HEK293 (cell line): ENCODE measurements around the gene RAB40C.
A peak's percentile ranks its signal among the peaks of the same experiment; 100 is the strongest.

Source experiments
- GLI4 ChIP-seq: fragments of 450-650 bp; formaldehyde crosslinking; IDR thresholded peaks from 2 replicates; pipeline ENCODE4 v1.5.1; 2016; ENCODE audit warnings: missing biosample characterization, missing genetic modification characterization
- REST ChIP-seq: fragments of 450-650 bp; formaldehyde crosslinking; IDR thresholded peaks from 2 replicates; pipeline ENCODE4 v1.5.1; 2016; ENCODE audit warnings: missing biosample characterization, missing genetic modification characterization
- SALL2 ChIP-seq: fragments of 450-650 bp; formaldehyde crosslinking; IDR thresholded peaks from 2 replicates; pipeline ENCODE4 v1.5.0; 2017; ENCODE audit warnings: missing biosample characterization, mild to moderate bottlenecking, missing genetic modification characterization, borderline replicate concordance
- YY1 ChIP-seq: fragments of 450-650 bp; formaldehyde crosslinking; IDR thresholded peaks from 2 replicates; pipeline ENCODE4 v1.5.1; 2018; ENCODE audit warnings: missing biosample characterization, missing genetic modification characterization
- ZBTB1 ChIP-seq: fragments of 450-650 bp; formaldehyde crosslinking; IDR thresholded peaks from 2 replicates; pipeline ENCODE4 v1.5.1; 2016; ENCODE audit warnings: missing biosample characterization, missing genetic modification characterization
- ZBTB44 ChIP-seq: fragments of 450-650 bp; IDR thresholded peaks from 2 replicates; pipeline ENCODE4 v1.5.1; 2018; ENCODE audit warnings: missing biosample characterization, mild to moderate bottlenecking, missing genetic modification characterization
- ZNF114 ChIP-seq: fragments of 450-650 bp; formaldehyde crosslinking; IDR thresholded peaks from 2 replicates; pipeline ENCODE4 v1.5.0; 2017; ENCODE audit warnings: missing biosample characterization, missing genetic modification characterization
- ZNF121 ChIP-seq: fragments of 450-650 bp; formaldehyde crosslinking; IDR thresholded peaks from 2 replicates; pipeline ENCODE4 v1.5.1; 2016; ENCODE audit warnings: missing biosample characterization, missing genetic modification characterization
- ZNF362 ChIP-seq: fragments of 450-650 bp; formaldehyde crosslinking; IDR thresholded peaks from 2 replicates; pipeline ENCODE4 v1.5.1; 2016; ENCODE audit warnings: missing biosample characterization, missing genetic modification characterization
- ZNF416 ChIP-seq: fragments of 450-650 bp; formaldehyde crosslinking; IDR thresholded peaks from 2 replicates; pipeline ENCODE4 v1.5.1; 2016; ENCODE audit warnings: missing biosample characterization, missing genetic modification characterization
- ZNF701 ChIP-seq: fragments of 450-650 bp; formaldehyde crosslinking; IDR thresholded peaks from 2 replicates; pipeline ENCODE4 v1.5.1; 2016; ENCODE audit warnings: missing biosample characterization, missing genetic modification characterization
- ZSCAN4 ChIP-seq: fragments of 450-650 bp; formaldehyde crosslinking; IDR thresholded peaks from 2 replicates; pipeline ENCODE4 v1.5.1; 2017; ENCODE audit warnings: missing biosample characterization, missing genetic modification characterization
- TF ChIP-seq, protein P1 (sequence below): fragments of 450-650 bp; formaldehyde crosslinking; IDR thresholded peaks from 2 replicates; pipeline ENCODE4 v1.5.1; 2016; ENCODE audit warnings: missing biosample characterization, missing genetic modification characterization
- TF ChIP-seq, protein P2 (sequence below): fragments of 450-650 bp; formaldehyde crosslinking; IDR thresholded peaks from 2 replicates; pipeline ENCODE4 v1.5.1; 2016; ENCODE audit warnings: missing biosample characterization, missing genetic modification characterization, low read depth

- TF ChIP-seq YY1 (tag by site-specific recombination) = peak; percentile 96
- TF ChIP-seq, protein P1, sequence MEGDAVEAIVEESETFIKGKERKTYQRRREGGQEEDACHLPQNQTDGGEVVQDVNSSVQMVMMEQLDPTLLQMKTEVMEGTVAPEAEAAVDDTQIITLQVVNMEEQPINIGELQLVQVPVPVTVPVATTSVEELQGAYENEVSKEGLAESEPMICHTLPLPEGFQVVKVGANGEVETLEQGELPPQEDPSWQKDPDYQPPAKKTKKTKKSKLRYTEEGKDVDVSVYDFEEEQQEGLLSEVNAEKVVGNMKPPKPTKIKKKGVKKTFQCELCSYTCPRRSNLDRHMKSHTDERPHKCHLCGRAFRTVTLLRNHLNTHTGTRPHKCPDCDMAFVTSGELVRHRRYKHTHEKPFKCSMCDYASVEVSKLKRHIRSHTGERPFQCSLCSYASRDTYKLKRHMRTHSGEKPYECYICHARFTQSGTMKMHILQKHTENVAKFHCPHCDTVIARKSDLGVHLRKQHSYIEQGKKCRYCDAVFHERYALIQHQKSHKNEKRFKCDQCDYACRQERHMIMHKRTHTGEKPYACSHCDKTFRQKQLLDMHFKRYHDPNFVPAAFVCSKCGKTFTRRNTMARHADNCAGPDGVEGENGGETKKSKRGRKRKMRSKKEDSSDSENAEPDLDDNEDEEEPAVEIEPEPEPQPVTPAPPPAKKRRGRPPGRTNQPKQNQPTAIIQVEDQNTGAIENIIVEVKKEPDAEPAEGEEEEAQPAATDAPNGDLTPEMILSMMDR (tag by site-specific recombination) = no peak
- TF ChIP-seq ZNF416 (tag by site-specific recombination) = no peak
- 0 out of 2 replicates have a peak, but pooled peaks have one; percentile 12 for TF ChIP-seq ZNF121 (tag by site-specific recombination)
- no peak for TF ChIP-seq REST (tag by site-specific recombination)
- TF ChIP-seq SALL2 (tag by site-specific recombination) = no peak
- TF ChIP-seq ZNF362 (tag by site-specific recombination) = no peak
- no peak for TF ChIP-seq ZNF114 (tag by site-specific recombination)
- no peak for TF ChIP-seq GLI4 (tag by site-specific recombination)
- TF ChIP-seq ZBTB1 (tag by site-specific recombination) = no peak
- TF ChIP-seq, protein P2, sequence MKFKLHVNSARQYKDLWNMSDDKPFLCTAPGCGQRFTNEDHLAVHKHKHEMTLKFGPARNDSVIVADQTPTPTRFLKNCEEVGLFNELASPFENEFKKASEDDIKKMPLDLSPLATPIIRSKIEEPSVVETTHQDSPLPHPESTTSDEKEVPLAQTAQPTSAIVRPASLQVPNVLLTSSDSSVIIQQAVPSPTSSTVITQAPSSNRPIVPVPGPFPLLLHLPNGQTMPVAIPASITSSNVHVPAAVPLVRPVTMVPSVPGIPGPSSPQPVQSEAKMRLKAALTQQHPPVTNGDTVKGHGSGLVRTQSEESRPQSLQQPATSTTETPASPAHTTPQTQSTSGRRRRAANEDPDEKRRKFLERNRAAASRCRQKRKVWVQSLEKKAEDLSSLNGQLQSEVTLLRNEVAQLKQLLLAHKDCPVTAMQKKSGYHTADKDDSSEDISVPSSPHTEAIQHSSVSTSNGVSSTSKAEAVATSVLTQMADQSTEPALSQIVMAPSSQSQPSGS (tag by site-specific recombination) = peak; percentile 28; the same call in 1 of the 2 replicates
- no peak for TF ChIP-seq ZBTB44
- TF ChIP-seq ZNF701 (tag by site-specific recombination) = no peak
- TF ChIP-seq ZSCAN4 (tag by site-specific recombination) = no peak
Observed at GRCh38 chr16:648781-649589, 59.1 kb downstream of the RAB40C start, which contains the start of gene WDR90.
